MG63 (cell line): Measurements from ENCODE around the gene MTCL1. TPM values are rescaled to one million over a fixed set of nuclear protein-coding genes. Genes with fewer than 3 reads are reported as not detected.

Experiments used
- total RNA-seq: library from RNA; depleted of rRNA; stranded (reverse); fragments of >200 nt; shearing (Covaris generic); gene quantifications from 2 replicates; pipeline ENCODE4 v1.2.3, GENCODE V29; 2014; ENCODE audit warnings: low replicate concordance; rRNA removed

Gene MTCL1
- total RNA-seq, 1 experiment from 2014 or later = 28.9 TPM

Other genes starting within 250 kb of the MTCL1 start
- 79.5 and 111 TPM in 2 replicates for gene RAB12, start 96.1 kb upstream of the MTCL1 start, total RNA-seq